PC-3 (cell line): ENCODE measurements around the gene KCNK4. TPM values are rescaled to one million over a fixed set of nuclear protein-coding genes. Genes with fewer than 3 reads are reported as not detected.
"Not testable (repeated sequence)": the region's sequence is repeated elsewhere in the genome, so short reads cannot be mapped to it uniquely, and the experiment has no call there.

Source experiments
- ATAC-seq: fragments of 200-7000 bp; cut with Tn5 transposase; 2 replicates; pipeline ENCODE4 v1.9.1; 2020; ENCODE audit warnings: mild to moderate bottlenecking, moderate library complexity
- BruUV-seq: library from RNA; stranded (reverse); fragments of 400-500 nt; replicated peaks from 2 replicates; lab custom pipeline; 2021; lab: Mats Ljungman, UMichigan
- CTCF ChIA-PET: fragments of 300-600 bp; sonication (Branson Sonifier 250); formaldehyde crosslinking; loops from one replicate; lab custom pipeline; 2022; ENCODE audit warnings: antibody characterized with exemption; lab: Charles Lee
- POLR2A ChIA-PET: fragments of 300-600 bp; sonication (Branson Sonifier 250); formaldehyde crosslinking; loops from one replicate; lab custom pipeline; 2022; ENCODE audit warnings: antibody characterized with exemption; ENCODE audit not compliant: unreplicated experiment; lab: Charles Lee
- DNase-seq: peaks from one replicate; pipeline ENCODE4 v3.0.0-alpha.2; 2015
- H2AFZ ChIP-seq: fragments of 300-600 bp; sonication (generic); 2 replicates; pipeline ENCODE4 v1.6.0; 2016; ENCODE audit warnings: antibody characterized with exemption, low read length
- H3F3A ChIP-seq: fragments of 300-600 bp; sonication (generic); one replicate; pipeline ENCODE4 v1.6.0; 2017; ENCODE audit warnings: antibody characterized with exemption, low read length, control low read depth, mild to moderate bottlenecking; ENCODE audit not compliant: unreplicated experiment
- H3K27ac ChIP-seq: fragments of 300-600 bp; sonication (generic); 2 replicates; pipeline ENCODE4 v1.5.1; 2016; ENCODE audit warnings: mild to moderate bottlenecking, low read length
- H3K27me3 ChIP-seq: fragments of 300-600 bp; sonication (generic); 2 replicates; pipeline ENCODE4 v1.6.1; 2016; ENCODE audit warnings: low read length, mixed read lengths
- H3K36me3 ChIP-seq: fragments of 300-600 bp; sonication (generic); 2 replicates; pipeline ENCODE4 v1.6.1; 2016; ENCODE audit warnings: low read depth, mixed run types, low read length, mixed read lengths
- H3K4me1 ChIP-seq: fragments of 300-600 bp; sonication (generic); 2 replicates; pipeline ENCODE4 v1.5.1; 2016; ENCODE audit warnings: low read length; ENCODE audit not compliant: insufficient read depth
- H3K4me2 ChIP-seq: fragments of 300-600 bp; sonication (generic); 2 replicates; pipeline ENCODE4 v1.6.0; 2016; ENCODE audit warnings: low read length
- H3K4me3 ChIP-seq: fragments of 300-600 bp; sonication (generic); 2 replicates; pipeline ENCODE4 v1.5.1; 2016; ENCODE audit warnings: mild to moderate bottlenecking, low read length, mixed read lengths
- H3K79me2 ChIP-seq: fragments of 300-600 bp; sonication (generic); 2 replicates; pipeline ENCODE4 v1.6.1; 2017; ENCODE audit warnings: low read length, mixed read lengths
- H3K9ac ChIP-seq: fragments of 300-600 bp; sonication (generic); 2 replicates; pipeline ENCODE4 v1.6.0; 2016; ENCODE audit warnings: mild to moderate bottlenecking, low read length
- H3K9me2 ChIP-seq: fragments of 300-600 bp; sonication (generic); replicated peaks from 2 replicates; pipeline ENCODE4 v1.6.1; 2016; ENCODE audit warnings: mixed run types, low read length, mixed read lengths
- H3K9me3 ChIP-seq: fragments of 300-600 bp; sonication (generic); 2 replicates; pipeline ENCODE4 v1.6.1; 2016; ENCODE audit warnings: low read length, mixed read lengths
- H4K20me1 ChIP-seq: fragments of 300-600 bp; sonication (generic); 2 replicates; pipeline ENCODE4 v1.6.1; 2016; ENCODE audit warnings: low read length, mixed read lengths
- CTCF ChIP-seq: fragments of 300-600 bp; sonication (generic); conservative IDR thresholded peaks from 2 replicates; pipeline ENCODE4 v1.5.1; 2017; ENCODE audit warnings: antibody characterized with exemption, low read depth, mild to moderate bottlenecking, low read length
- EZH2 ChIP-seq: fragments of 300-600 bp; sonication (generic); IDR thresholded peaks from one replicate; pipeline ENCODE4 v1.6.1; 2017; ENCODE audit warnings: antibody characterized with exemption, mild to moderate bottlenecking, low read length; ENCODE audit not compliant: unreplicated experiment
- intact Hi-C: fragments of 100-400 bp; cut with micrococcal nuclease; formaldehyde crosslinking; loops from 2 replicates; pipeline ENCODE4 v1.9.0; 2023
- total RNA-seq: library from RNA; depleted of rRNA; stranded (reverse); fragments of >200 nt; gene quantifications from 2 replicates; pipeline ENCODE4 v1.2.3, GENCODE V29; 2014

KCNK4 gene
- total RNA-seq, 1 experiment from 2014 or later: 1.2 TPM

DNA sequence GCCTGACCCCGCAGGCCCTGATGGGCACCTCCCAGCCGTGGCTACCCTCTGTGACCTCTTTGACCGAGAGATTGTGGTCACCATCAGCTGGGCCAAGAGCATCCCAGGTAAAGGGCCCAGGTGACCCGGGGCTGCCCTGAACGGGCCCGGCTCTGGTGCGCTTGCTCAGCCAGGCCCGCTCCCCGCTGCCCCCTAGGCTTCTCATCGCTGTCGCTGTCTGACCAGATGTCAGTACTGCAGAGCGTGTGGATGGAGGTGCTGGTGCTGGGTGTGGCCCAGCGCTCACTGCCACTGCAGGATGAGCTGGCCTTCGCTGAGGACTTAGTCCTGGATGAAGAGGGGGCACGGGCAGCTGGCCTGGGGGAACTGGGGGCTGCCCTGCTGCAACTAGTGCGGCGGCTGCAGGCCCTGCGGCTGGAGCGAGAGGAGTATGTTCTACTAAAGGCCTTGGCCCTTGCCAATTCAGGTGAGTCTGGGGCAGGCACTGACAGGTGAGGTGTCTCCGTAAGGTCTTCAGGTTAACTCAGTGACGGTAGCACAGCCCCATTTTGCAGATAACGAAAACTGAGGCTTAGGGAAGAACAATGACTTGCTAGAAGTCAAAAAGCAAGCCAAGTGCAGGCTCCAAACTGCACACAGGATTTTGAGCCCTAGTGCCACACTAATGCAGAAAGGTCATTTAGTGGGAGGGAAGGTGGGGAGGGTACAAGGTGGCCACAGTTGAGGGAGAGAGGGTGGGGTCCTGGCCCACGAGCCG is 23.9 kb downstream of the KCNK4 start:
- no peaks in the 10 kb centered on the region for H3K9me2 ChIP-seq
- H4K20me1 ChIP-seq: no peaks in the 10 kb centered on the region
- peaks cover 11% of the 10 kb centered on the region for H3K36me3 ChIP-seq
- no peak for DNase-seq
- no peaks in the 10 kb centered on the region for H3K9me3 ChIP-seq
- H3K27me3 ChIP-seq: no peaks in the 10 kb centered on the region
- no peak for ATAC-seq
- no peak for TF ChIP-seq EZH2
- peak; percentile 42; the same call in 1 of the 2 replicates for TF ChIP-seq CTCF
- H2AFZ ChIP-seq: no peak overlapping the region
- POLR2A ChIA-PET: no interaction called here
- CTCF ChIA-PET: interaction anchor here (1.0 kb wide), 1 partner anchor 40 kb away, joined by 3 read pairs; no protein-coding TSS in a partner anchor
- no peak overlapping the region for H3K9ac ChIP-seq
- peaks cover 7% of the 10 kb centered on the region for H3F3A ChIP-seq
- no peak overlapping the region for H3K4me2 ChIP-seq
- no TSS peak for BruUV-seq
- intact Hi-C loops: no loop called here
- H3K4me3 ChIP-seq: no peak overlapping the region
- H3K79me2 ChIP-seq: peaks cover 50% of the 10 kb centered on the region
- H3K27ac ChIP-seq: no peak overlapping the region
- H3K4me1 ChIP-seq: peaks cover 15% of the 10 kb centered on the region

DNA sequence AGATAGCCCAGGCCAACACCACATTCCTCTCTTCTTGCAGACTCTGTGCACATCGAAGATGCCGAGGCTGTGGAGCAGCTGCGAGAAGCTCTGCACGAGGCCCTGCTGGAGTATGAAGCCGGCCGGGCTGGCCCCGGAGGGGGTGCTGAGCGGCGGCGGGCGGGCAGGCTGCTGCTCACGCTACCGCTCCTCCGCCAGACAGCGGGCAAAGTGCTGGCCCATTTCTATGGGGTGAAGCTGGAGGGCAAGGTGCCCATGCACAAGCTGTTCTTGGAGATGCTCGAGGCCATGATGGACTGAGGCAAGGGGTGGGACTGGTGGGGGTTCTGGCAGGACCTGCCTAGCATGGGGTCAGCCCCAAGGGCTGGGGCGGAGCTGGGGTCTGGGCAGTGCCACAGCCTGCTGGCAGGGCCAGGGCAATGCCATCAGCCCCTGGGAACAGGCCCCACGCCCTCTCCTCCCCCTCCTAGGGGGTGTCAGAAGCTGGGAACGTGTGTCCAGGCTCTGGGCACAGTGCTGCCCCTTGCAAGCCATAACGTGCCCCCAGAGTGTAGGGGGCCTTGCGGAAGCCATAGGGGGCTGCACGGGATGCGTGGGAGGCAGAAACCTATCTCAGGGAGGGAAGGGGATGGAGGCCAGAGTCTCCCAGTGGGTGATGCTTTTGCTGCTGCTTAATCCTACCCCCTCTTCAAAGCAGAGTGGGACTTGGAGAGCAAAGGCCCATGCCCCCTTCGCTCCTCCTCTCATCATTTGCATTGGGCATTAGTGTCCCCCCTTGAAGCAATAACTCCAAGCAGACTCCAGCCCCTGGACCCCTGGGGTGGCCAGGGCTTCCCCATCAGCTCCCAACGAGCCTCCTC is 24.8 kb downstream of the KCNK4 start:
- not testable (repeated sequence) for H3F3A ChIP-seq, H3K9me3 ChIP-seq, H2AFZ ChIP-seq, H4K20me1 ChIP-seq, H3K27ac ChIP-seq, DNase-seq, H3K9me2 ChIP-seq, BruUV-seq, ATAC-seq, H3K27me3 ChIP-seq
- Histone ChIP-seq H3K4me1 (peaks cover 21% of the 10 kb centered on the region), H3K36me3 (peaks cover 11% of the 10 kb centered on the region), H3K4me3 (peak overlapping the region; percentile 83), H3K9ac (peak overlapping the region; percentile 93; the same call in 1 of the 2 replicates), H3K4me2 (peak overlapping the region; percentile 91), H3K79me2 (peaks cover 54% of the 10 kb centered on the region)
- POLR2A ChIA-PET: interaction anchor here (0.5 kb wide), 1 partner anchor 41 kb away, joined by 3 read pairs; no protein-coding TSS in a partner anchor
- intact Hi-C loops: loop anchor here (2.0 kb wide), 1 partner anchor 19 kb away; no protein-coding TSS in a partner anchor
- CTCF ChIA-PET: interaction anchor here (2.2 to 3.0 kb wide), 3 partner anchors 16 to 41 kb away, joined by 27 to 106 read pairs (median 78); no protein-coding TSS in a partner anchor

- peak overlapping the region; percentile 94 for H3K27ac ChIP-seq
- peaks cover 11% of the 10 kb centered on the region for H3K36me3 ChIP-seq
- H3F3A ChIP-seq: peaks cover 7% of the 10 kb centered on the region
- H2AFZ ChIP-seq: peak overlapping the region; percentile 40
- peak overlapping the region; percentile 91 for H3K4me2 ChIP-seq
- H4K20me1 ChIP-seq: no peaks in the 10 kb centered on the region
- CTCF ChIA-PET: interaction anchor here (0.9 to 3.0 kb wide), 8 partner anchors 15 to 336 kb away, joined by 3 to 106 read pairs (median 9); no protein-coding TSS in a partner anchor
- BruUV-seq: TSS peak; percentile 98
- peak; percentile 74 for DNase-seq
- H3K9me3 ChIP-seq: no peaks in the 10 kb centered on the region
- H3K4me3 ChIP-seq: peak overlapping the region; percentile 83
- peak; percentile 13 for ATAC-seq
- peak overlapping the region; percentile 93 for H3K9ac ChIP-seq
- POLR2A ChIA-PET: interaction anchor here (0.5 to 2.0 kb wide), 6 partner anchors 12 to 526 kb away, joined by 3 to 27 read pairs (median 10); partner anchors contain the start of gene ESRRA
- H3K79me2 ChIP-seq: peaks cover 49% of the 10 kb centered on the region
- peaks cover 28% of the 10 kb centered on the region for H3K4me1 ChIP-seq
- no peaks in the 10 kb centered on the region for H3K27me3 ChIP-seq
- intact Hi-C loops: loop anchor here (1.0 to 2.0 kb wide), 2 partner anchors 11 to 18 kb away; partner anchors contain the start of gene ESRRA
- TF ChIP-seq CTCF (peak; percentile 54), EZH2 (no peak)
- H3K9me2 ChIP-seq: no peaks in the 10 kb centered on the region
Observed at GRCh38 chr11:64316672-64317324, 25.7 kb downstream of the KCNK4 start.
